KG1 (cell line): ENCODE measurements around the gene SLC35A3.
"Not testable (repeated sequence)": the region's sequence is repeated elsewhere in the genome, so short reads cannot be mapped to it uniquely, and the experiment has no call there.

Source experiments
- DNase-seq: peaks from one replicate; lab custom pipeline; 2025; lab: John Stamatoyannopoulos, UW

Gene SLC35A3

DNA sequence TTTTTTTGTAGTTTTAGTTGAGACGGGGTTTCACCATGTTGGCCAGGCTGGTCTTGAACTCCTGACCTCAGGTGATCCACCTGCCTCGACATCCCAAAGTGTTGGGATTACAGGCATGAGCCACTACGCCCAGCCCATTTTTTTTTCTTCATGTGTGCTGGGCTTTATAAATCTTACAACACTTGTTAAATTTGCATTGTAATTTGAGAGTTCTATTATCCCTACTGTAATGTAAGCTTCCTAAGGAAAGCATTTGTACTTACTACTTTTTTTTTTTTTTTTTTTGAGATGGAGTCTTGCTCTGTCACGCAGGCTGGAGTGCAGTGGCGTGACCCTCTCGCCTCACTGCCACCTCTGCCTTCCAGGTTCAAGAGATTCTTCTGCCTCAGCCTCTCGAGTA is 2.3 kb downstream of the SLC35A3 start:
- not testable (repeated sequence) for DNase-seq

DNA sequence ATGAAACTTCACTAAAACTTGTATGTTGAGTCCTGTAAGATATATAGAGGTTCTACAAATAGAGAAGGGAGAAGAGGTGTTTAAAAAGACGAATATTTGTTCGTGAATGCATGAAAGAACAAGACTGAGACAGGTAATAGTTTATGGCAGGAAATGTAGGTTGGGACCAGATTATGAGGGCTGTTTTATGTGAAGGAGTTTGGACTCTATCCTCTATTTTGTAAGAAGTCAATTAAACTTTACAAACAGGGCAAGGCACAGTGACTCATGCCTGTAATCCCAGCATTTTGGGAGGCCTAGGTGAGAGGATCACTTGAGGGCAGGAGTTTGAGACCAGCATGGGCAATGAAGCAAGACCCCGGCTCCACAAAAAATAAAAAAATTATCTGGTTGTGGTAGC is 5.7 kb downstream of the SLC35A3 start:
- DNase-seq = no peak

DNA sequence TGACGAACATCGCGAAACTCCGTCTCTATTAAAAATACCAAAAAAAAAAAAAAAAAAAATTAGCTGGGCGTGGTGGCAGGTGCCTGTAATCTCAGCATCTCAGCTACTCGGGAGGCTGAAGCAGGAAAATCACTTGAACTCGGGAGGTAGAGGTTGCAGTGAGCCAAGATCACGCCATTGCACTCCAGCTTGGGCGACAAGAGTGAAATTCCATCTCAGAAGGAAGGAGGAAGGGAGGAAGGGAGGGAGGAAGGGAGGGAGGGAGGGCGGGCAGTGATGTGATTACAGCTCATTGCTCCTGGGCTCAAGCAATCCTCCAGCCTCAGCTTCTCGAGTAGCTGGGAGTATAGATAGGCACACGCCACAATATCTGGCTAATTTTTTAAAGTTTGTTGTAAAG is 7.5 kb downstream of the SLC35A3 start:
- DNase-seq = not testable (repeated sequence)

DNA sequence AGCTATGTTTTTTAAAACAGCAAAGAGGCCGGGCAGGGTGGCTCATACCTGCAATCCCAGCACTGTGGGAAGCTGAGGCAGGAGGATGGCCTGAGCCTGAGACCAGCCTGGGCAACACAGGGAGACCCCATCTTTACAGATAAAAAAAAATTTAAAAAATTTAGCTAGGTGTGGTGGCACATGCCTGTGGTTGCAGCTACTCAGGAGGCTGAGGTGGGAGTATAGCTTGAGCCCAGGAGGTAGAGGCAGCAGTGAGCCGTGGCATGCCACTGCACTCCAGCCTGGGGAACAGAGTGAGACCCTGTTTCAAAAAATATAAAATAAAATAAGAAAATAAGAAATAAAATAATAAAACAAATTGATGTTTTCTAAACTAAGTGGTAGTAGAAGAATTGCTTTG is 8.4 kb downstream of the SLC35A3 start:
- DNase-seq = no peak

DNA sequence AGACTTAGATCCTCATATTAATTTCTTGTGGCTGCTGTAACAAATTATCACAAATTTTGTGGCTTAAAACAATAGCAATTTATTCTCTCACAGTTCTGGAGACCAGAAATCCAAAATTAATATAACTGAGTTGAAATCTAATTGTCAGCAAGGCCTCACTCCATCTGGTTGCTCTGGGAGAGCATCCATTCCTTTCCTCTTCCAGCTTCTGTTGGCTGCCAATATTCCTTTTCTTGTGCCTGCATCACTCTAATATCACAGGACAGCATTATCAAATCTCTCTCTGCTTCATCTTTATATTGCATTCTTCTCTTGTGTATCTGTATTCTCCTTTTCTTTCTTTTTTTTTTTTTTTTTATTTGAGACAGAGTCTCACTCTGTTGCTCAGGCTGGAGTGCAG is 9.3 kb downstream of the SLC35A3 start:
- no peak for DNase-seq

DNA sequence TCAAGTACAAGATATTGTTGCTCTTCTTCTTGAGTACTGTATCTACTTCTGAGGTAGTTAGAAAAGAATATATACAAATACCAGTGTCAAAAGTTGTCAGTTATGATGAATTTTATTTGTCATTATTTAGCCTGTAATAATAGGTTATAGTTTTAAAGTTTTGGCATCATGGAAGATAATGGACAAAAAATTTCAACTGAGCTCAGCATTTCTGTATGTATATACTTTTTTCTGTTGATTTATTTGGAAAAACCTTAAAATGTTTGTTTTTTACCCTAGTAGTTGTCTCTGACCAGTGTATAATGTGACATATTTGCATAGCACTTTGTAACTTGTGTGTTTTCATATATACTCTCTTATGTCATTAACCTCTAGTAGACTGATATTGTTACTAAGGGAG is 11.1 kb downstream of the SLC35A3 start:
- DNase-seq = no peak

DNA sequence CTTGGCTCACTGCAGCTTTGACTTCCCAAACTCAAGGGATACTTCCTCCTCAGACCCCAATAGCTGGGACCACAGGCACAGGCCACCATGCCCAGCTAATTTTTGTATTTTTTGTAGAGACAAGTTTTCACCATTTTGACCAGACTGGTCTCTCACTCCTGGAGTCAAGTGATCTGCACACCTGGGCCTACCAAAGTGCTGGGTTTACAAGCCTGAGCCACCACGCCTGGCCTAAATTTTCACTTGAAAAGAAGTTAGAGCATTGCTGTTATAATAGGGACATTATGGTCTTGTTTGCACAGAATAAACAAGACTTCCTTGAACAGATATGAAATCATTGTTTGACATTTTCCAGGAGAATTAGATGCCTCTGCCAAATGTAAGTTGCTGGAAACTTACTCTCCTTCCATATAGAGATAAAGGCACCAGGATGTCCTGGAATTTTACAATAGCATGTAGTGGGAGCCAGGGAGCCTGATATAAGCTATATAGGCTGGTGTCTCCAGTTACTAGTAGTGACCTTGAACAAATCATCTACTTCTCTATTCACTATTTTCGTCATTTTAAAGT is 16.9 kb downstream of the SLC35A3 start:
- no peak for DNase-seq

DNA sequence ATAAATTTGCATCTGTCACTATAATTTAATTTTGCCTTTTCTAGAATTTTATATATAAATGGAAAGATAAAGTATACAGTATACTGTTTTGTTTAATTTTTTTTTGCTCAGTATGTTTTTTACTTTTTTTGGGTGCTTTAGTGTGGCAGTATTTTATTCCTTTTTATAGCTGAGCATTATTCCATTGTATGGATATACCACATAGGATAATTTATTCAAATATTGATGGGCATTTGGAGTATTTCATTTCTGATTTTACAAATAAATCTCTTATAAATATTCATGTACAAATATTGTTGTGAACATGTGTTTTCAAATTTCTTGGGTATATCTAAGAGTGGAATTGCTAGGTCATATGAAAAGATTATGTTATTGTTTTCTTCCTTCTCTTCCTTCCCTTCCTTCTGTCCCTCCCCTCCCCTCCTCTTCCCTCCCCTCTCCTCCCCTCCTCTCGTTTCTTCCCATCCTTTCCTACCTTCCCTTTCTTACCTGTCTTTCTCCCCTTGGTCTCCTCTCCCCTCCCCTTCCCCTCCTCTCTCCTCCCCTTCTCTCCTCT is 18.5 kb downstream of the SLC35A3 start:
- no peak for DNase-seq

DNA sequence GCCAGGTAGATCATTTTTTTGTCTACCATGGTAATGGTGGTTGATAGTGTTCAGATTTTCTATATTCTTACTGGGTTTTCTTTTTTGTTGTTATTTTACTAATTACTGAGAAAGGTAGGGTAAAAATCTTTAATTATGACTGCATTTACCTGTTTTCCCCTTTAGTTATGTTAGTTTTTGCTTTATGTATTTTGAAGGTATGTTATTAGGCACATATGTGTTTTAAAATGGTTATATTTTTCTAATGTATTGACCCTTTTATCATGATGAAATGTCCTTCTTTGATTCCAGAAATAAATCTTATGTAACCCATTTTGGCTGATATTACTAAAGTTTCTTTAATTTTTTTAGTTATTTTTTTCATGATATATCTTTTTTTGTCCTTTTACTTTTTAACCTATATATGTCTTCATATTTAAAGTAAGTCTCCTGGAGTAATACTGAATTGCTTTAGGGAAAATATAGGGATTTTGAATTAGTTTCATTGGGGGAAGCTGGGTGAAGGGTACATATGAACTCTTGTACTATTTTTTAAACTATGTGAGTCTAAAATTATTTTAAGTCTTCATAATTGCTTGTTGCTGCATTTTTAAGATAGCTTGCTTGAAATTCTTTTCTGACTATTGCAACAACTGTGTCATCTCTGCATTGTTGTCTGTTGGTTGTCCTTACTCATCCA is 22.4 kb downstream of the SLC35A3 start:
- DNase-seq = no peak

DNA sequence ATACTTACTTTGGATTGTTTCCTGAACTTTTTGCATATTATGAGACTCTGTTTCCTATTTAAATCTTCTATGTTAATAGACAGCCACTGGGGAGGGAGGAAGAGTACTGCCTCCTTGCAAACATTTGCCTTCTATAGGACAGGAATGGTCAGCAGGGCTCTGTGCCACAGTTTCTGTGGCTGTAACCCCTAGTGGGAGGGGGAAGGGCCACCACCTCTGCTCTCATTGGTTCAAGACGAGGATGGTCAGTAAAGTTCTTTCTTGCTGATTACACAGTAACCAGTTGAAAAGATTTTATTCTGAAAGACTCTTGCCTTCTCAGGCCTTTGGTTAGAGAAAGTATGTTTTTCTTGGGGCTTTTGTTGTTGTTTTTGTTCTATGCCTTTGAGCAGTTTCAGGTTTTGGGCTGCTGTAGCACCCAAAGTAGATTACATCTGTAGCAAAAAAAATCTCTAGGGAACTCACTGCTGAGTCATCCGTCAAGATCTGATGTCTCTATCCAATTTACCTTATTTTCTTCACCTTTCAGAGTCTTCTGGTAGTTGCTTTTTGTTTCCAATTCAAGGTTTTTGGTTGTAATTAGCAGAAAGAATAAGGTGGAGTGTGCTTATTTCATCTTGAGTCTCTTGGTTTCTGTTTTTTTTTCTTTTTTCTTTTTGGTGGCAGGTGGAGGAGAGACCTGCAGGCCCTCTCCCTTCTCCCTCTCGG is 23.1 kb downstream of the SLC35A3 start:
- DNase-seq = no peak

DNA sequence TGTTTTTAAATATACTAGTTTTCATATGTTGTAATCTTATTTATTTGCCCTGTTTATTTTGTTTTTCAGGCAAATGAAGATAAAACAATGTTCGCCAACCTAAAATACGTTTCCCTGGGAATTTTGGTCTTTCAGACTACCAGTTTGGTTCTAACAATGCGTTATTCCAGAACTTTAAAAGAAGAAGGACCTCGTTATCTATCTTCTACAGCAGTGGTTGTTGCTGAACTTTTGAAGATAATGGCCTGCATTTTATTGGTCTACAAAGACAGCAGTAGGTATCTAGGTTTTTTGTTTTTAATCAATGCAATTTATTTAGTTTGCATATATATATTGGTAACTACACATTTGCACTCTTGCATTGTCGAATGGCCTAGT is 23.7 kb downstream of the SLC35A3 start:
- DNase-seq = no peak

DNA sequence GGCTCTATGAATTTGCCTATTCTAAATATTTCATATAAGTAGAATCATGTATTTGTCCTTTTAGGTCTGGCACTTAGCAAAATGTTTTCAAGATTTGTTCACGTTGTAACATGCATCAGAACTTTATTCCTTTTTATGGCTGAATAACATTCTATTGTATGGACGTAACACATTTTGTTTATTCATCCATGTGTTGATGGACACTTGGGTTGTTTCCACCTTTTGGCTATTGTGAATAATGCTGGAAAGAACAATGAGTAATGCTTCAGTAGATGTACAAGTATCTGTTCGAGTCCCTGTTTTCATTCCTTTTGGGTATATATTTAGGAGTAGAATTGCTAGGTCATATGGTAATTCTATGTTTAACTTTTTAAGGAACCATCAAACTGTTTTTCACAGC is 24.7 kb downstream of the SLC35A3 start:
- no peak for DNase-seq

DNA sequence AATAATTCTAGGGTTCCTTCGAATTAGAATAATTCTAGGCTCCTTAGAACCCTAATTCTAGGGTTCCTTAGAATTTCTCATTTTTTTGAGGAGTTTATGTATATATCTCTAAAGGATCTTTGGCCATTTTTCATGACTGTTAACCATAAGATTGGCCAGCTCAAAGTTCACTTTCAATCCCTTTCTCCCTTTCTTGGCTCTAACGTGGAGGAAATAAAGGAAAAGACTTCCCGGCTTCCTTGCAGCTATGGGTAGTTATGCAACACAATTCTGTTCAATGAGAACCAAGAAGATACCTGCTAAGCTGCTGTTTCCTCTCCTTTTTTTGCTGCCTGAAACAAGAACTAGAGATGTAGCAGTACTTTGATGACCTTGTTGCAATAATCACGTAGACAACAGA is 27.2 kb downstream of the SLC35A3 start:
- DNase-seq = no peak

DNA sequence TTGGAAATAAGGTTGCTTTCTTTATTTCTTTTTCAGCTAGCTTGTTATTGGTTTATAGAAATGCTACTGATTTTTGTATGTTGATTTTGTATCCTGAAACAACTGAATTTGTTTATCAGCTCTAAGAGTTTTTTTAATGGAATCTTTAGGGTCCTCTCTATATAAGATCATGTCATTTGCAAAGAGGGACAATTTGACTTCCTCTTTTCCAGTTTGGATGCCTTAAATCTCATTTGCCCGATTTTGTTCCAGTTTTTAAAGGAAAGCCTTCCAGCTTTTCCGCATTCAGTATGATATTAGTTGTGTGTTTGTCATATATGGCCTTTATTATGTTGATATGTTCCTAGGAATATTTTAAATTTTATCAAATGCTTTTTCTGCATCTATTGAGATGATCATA is 31.7 kb downstream of the SLC35A3 start:
- no peak for DNase-seq

DNA sequence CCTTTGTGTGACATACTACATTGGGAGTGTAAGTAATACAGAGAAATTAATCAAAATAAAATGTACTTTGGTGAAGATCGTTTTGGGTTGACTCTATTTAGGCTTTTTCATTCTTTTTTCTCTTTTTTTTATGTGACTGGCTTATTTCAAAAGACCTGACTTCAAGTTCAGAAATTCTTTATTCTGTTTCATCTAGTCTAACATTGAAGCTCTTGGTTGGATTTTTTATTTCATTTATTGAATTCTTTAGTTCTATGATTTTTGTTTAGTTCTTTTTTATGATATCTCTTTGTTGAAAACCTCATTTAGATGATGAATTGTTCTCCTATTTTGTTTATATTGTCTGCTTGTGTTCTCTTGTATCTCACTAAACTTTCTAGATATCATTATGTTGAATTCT is 35.6 kb downstream of the SLC35A3 start:
- no peak for DNase-seq

DNA sequence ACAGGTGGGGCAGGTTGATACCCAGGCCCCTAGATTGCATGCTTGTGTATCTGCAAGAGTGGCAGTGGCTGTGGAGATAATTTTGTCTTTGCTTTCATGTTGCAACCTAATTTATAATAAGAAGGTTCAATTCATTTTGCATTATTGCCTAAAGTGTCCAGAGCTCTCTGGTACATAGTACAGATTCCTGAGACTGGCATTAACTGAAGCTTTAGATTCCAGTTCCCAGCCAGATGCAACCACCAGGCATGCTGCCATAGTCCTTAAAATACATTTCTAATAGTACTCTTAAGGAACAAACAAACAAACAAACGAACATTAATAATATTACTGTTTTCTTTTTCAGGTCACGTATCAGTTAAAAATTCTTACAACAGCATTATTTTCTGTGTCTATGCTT is 36.9 kb downstream of the SLC35A3 start:
- no peak for DNase-seq

DNA sequence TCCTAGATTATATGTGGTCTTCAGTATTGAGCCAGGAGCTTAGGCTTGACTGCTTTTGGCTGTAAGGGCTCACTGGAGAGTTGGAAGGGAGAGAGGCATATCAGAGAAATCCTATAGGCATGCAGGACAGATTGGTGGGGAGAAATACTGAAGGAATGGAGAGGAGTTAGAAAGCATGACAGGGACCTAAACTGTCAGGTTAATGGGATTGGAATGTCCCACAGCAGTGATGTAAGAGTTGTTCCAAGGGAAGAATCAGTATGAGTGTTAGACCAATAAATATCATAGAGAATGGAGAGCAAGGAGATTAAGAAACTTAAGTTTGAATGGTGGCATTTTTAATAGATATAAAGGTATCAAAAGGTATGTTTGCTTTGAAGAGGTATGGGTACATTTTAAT is 39.7 kb downstream of the SLC35A3 start:
- DNase-seq = no peak

DNA sequence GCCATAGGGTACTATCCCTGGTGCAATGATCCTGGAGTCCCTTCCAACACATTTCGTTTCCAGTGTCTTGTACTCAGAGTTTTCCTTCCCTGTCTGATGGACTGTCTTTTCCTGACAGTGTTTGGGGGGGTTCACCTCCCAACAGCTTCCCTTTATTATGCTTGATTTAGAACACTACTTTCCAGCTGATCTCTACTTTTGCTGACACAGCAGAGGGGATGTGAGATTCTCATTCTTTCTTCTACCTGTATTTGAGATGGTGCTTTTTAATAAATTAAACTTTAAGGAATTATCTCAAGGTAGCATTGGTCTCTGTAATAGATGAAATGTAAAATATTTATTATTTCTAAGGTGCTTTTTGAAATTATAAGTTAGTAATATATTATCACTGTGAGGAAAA is 41.0 kb downstream of the SLC35A3 start:
- DNase-seq = no peak

DNA sequence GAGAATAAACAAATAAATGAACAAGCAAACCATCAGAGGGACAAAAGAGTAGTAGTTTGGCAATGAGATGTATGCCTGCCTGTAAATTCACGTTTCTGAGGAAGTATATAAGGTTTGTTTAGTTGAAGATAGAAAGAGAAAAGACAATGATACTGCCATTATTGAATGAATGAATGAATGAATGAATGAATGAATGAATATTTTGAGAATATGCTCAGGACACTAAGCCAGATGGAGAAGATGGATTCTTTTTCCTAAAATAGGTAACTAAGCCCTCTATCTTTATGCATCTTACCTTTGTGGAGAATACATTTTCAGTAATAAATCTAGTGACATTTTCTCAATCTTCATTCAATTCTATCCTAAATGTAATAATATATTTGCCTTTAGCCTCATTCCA is 49.4 kb downstream of the SLC35A3 start:
- DNase-seq = no peak

DNA sequence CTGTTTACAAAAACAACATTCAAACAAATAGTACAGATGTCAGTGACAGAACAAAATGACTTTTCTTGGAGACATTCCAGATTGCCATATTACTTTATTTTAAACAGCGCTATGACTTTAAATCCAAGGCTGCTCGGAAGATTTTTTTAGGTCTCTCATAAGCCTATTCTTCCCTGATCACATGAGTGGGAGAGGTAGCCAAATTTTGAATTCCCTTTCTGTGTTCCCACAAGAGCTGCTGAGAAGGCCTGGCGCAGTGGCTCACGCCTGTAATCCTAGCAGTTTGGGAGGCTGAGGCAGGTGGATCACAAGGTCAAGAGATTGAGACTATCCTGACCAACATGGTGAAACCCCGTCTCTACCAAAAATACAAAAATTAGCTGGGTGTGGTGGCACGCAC is 53.7 kb downstream of the SLC35A3 start:
- no peak for DNase-seq

DNA sequence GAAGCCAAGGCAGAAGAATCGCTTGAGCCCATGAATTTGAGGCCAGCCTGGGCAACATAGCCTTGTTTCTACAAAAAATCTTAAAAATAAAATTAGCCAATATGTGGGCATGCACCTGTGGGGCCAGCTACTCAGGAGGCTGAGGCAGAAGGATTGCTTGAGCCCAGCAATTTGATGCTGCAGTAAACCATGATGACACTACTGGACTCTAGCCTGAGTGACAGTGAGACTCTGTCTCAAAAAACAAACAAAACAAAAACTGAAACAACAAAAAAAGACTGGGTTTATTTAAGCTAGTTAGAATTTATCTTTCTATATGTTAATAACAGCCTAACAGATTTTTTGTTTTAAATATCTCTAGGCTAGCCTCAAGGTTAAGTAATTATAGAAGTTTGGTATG is 57.4 kb downstream of the SLC35A3 start:
- no peak for DNase-seq

DNA sequence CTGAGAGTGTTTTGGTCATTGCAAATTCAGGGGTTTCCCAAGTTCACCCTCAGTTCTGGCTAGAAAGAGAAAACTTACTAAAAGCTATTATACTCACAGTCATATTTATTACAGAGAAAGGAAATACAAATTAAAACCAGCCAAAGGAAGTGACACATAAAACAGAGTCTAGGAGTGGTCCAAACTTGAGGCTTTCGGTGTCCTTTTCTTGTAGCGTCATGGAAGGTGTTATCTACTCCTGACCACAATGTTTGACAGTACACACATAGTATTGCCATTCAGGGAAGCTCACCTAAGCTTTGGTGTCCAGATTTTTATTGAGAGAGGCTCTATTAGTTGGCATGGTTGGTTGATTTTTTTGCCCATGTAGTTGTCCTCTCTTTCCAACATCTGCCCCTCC is 59.0 kb downstream of the SLC35A3 start:
- no peak for DNase-seq

DNA sequence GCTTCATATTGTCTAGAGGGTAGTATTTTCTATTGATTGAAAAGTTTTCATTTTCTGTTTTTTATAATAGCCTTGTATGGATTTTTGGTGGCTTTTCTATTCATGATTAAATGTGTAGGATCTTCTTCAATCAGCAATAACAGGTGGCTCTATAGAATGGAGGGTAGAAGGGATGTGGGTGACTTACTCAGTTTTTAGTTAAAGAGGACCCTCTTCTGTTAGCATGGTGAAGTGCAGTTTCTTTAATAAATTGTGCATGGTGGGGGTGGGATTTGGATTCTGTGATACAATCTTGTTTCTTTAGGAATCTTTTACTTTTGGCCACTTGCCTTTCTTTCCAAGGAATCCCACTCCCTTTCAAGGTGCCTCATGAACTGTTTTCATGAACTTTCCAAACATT is 64.7 kb downstream of the SLC35A3 start:
- no peak for DNase-seq
